Tibial artery (tissue), 4 donors: Measurements from ENCODE around the gene UST.
"Not testable (repeated sequence)": the region's sequence is repeated elsewhere in the genome, so short reads cannot be mapped to it uniquely, and the experiment has no call there.

Experiments used
- DNase-seq, 2 donors: peaks; one replicate each; pipeline ENCODE4 v3.0.0-alpha.2; 2019
- H3K27ac ChIP-seq, 2 donors: fragments of 200-600 bp; sonication (generic) in 1 of 2; 1 replicate in 1 of 2; 2 replicates in 1 of 2; pipeline ENCODE4 v1.5.1; 2018 to 2019; ENCODE audit warnings: mild to moderate bottlenecking in 1 of 2
- H3K27me3 ChIP-seq, 2 donors: fragments of 200-600 bp; sonication (generic) in 1 of 2; one replicate each; pipeline versions ENCODE4 v1.5.1 to v1.6.0; 2016 to 2019
- H3K36me3 ChIP-seq, 3 donors: fragments of 200-600 bp; sonication (generic) in 2 of 3; one replicate each; pipeline ENCODE4 v1.5.1; 2016 to 2019; ENCODE audit warnings: mild to moderate bottlenecking in 2 of 3
- H3K4me1 ChIP-seq, 4 donors: fragments of 200-600 bp; sonication (generic) in 2 of 4; 1 replicate in 3 of 4; 2 replicates in 1 of 4; pipeline ENCODE4 v1.5.1; 2016 to 2019
- H3K4me3 ChIP-seq, 2 donors: fragments of 200-600 bp; sonication (generic) in 1 of 2; 1 replicate in 1 of 2; 2 replicates in 1 of 2; pipeline ENCODE4 v1.5.1; 2018 to 2019; ENCODE audit warnings: mild to moderate bottlenecking in 2 of 2
- H3K9me3 ChIP-seq, 3 donors: fragments of 200-600 bp; sonication (generic) in 1 of 3; one replicate each; pipeline ENCODE4 v1.5.1; 2016 to 2019
- CTCF ChIP-seq, 2 experiments: fragments of 200-600 bp in 1 of 2; fragments of 450-650 bp in 1 of 2; IDR thresholded peaks; one replicate each; pipeline ENCODE4 v1.5.1; 2017 to 2019; ENCODE audit warnings: antibody characterized with exemption in 2 of 2, mild to moderate bottlenecking in 1 of 2, moderate library complexity in 1 of 2
- intact Hi-C: fragments of 100-400 bp; cut with DNase I; formaldehyde crosslinking; loops from one replicate; pipeline ENCODE4 v1.15.0; 2023; ENCODE audit warnings: low total_unique reads

Gene UST

GRCh38 chr6:148840256-148840655 is 93.4 kb downstream of the UST start:
- no peak for TF ChIP-seq CTCF (IDR thresholded peaks at IDR 0.05)
- intact Hi-C loops = no loop called here

GRCh38 chr6:148842296-148843019 is 95.6 kb downstream of the UST start:
- intact Hi-C loops = no loop called here
- Histone ChIP-seq H3K36me3 (no peaks in the 10 kb centered on the region), H3K27ac (no peak overlapping the region), H3K9me3 (no peaks in the 10 kb centered on the region), H3K4me3 (no peak overlapping the region), H3K4me1 (no peaks in the 10 kb centered on the region), H3K27me3 (no peaks in the 10 kb centered on the region)
- DNase-seq = no peak
- TF ChIP-seq CTCF (IDR thresholded peaks at IDR 0.05) = no peak

More at GRCh38 chr6:148840256-148840655, 93.4 kb downstream of the UST start:
- H3K27ac ChIP-seq = no peak overlapping the region
- no peak overlapping the region for H3K4me3 ChIP-seq
- no peak for DNase-seq
- no peaks in the 10 kb centered on the region for H3K36me3 ChIP-seq
- no peaks in the 10 kb centered on the region for H3K27me3 ChIP-seq
- H3K9me3 ChIP-seq = no peaks in the 10 kb centered on the region
- H3K4me1 ChIP-seq = peaks cover 0 to 10% (median 3%) of the 10 kb centered on the region in 4 donors

- DNase-seq = no peak
- H3K4me3 ChIP-seq = no peak overlapping the region
- no peak for TF ChIP-seq CTCF (IDR thresholded peaks at IDR 0.05)
- H3K4me1 ChIP-seq = no peaks in the 10 kb centered on the region
- no peak overlapping the region for H3K27ac ChIP-seq
- H3K27me3 ChIP-seq = no peaks in the 10 kb centered on the region
- intact Hi-C loops = no loop called here
- no peaks in the 10 kb centered on the region for H3K9me3 ChIP-seq
- H3K36me3 ChIP-seq = no peaks in the 10 kb centered on the region
Observed at GRCh38 chr6:148845464-148845863, 98.6 kb downstream of the UST start.

GRCh38 chr6:148846778-148847761 is 100.2 kb downstream of the UST start:
- H3K9me3 ChIP-seq = no peaks in the 10 kb centered on the region
- no peak overlapping the region for H3K4me3 ChIP-seq
- no peak for DNase-seq
- H3K36me3 ChIP-seq = no peaks in the 10 kb centered on the region
- H3K27ac ChIP-seq = no peak overlapping the region
- H3K4me1 ChIP-seq = no peaks in the 10 kb centered on the region
- H3K27me3 ChIP-seq = no peaks in the 10 kb centered on the region
- no peak for TF ChIP-seq CTCF (IDR thresholded peaks at IDR 0.05)
- intact Hi-C loops = no loop called here

GRCh38 chr6:148848915-148849314 is 102.1 kb downstream of the UST start:
- no peak overlapping the region for H3K27ac ChIP-seq
- DNase-seq = no peak
- no peaks in the 10 kb centered on the region for H3K9me3 ChIP-seq
- H3K4me3 ChIP-seq = no peak overlapping the region
- no peaks in the 10 kb centered on the region for H3K4me1 ChIP-seq
- no peak for TF ChIP-seq CTCF (IDR thresholded peaks at IDR 0.05)
- no peaks in the 10 kb centered on the region for H3K27me3 ChIP-seq
- intact Hi-C loops = no loop called here
- no peaks in the 10 kb centered on the region for H3K36me3 ChIP-seq

- intact Hi-C loops, DNase-seq, H3K9me3 ChIP-seq, H3K27me3 ChIP-seq, H3K27ac ChIP-seq, H3K4me1 ChIP-seq, H3K4me3 ChIP-seq, H3K36me3 ChIP-seq: not testable (repeated sequence)
Observed at GRCh38 chr6:148849449-148849848, 102.6 kb downstream of the UST start.
